Stomach (tissue), 9 donors: Measurements from ENCODE around the gene TAF13. TPM values are rescaled to one million over a fixed set of nuclear protein-coding genes. Genes with fewer than 3 reads are reported as not detected.

ENCODE experiments used
- DNase-seq, 2 donors: peaks; one replicate each; pipeline versions ENCODE4 v3.0.0 to v3.0.0-alpha.2; 2013 to 2019
- H3K27ac ChIP-seq, 5 donors: fragments of 200-600 bp in 4 of 5; sonication (generic) in 4 of 5; one replicate each; pipeline ENCODE4 v1.5.1; 2013 to 2019; ENCODE audit warnings: mild to moderate bottlenecking in 1 of 5, moderate library complexity in 1 of 5
- H3K27me3 ChIP-seq, 3 donors: fragments of 200-600 bp; sonication (generic); one replicate each; pipeline ENCODE4 v1.5.1; 2017 to 2019; ENCODE audit warnings: mixed run types in 1 of 3
- H3K36me3 ChIP-seq, 4 donors: fragments of 200-600 bp; sonication (generic); 1 replicate in 3 of 4; 2 replicates in 1 of 4; pipeline ENCODE4 v1.5.1; 2016 to 2019
- H3K4me1 ChIP-seq, 4 donors: fragments of 200-600 bp; sonication (generic); one replicate each; pipeline ENCODE4 v1.5.1; 2016 to 2019
- H3K4me3 ChIP-seq, 4 donors: fragments of 200-600 bp; sonication (generic) in 3 of 4; one replicate each; pipeline ENCODE4 v1.5.1; 2016 to 2019; ENCODE audit warnings: mild to moderate bottlenecking in 1 of 4
- H3K9me3 ChIP-seq, 4 donors: fragments of 200-600 bp; sonication (generic); one replicate each; pipeline ENCODE4 v1.5.1; 2016 to 2019
- CTCF ChIP-seq, 7 experiments: fragments of 450-650 bp in 4 of 7; fragments of 200-600 bp in 3 of 7; sonication (generic) in 3 of 7; IDR thresholded peaks; one replicate each; pipeline ENCODE4 v1.5.1; 2016 to 2019; ENCODE audit warnings: antibody characterized with exemption in 7 of 7, control low read depth in 2 of 7, mild to moderate bottlenecking in 1 of 7
- EP300 ChIP-seq: sonication (generic); formaldehyde crosslinking; IDR thresholded peaks from one replicate; pipeline ENCODE4 v1.6.1; 2017; ENCODE audit warnings: antibody characterized with exemption
- POLR2A ChIP-seq, 4 donors: fragments of 450-650 bp; IDR thresholded peaks; one replicate each; pipeline ENCODE4 v1.6.1; 2016; ENCODE audit warnings: antibody characterized with exemption in 4 of 4, control low read depth in 2 of 4, mild to moderate bottlenecking in 1 of 4, moderate library complexity in 1 of 4
- POLR2AphosphoS5 ChIP-seq, 3 donors: sonication (generic); formaldehyde crosslinking; IDR thresholded peaks; one replicate each; pipeline ENCODE4 v1.6.1; 2016; ENCODE audit warnings: antibody characterized with exemption in 3 of 3
- WGBS, 5 donors: extraction: QIAGEN DNeasy Blood & Tissue Kit in 3 of 5; methylation state at CpG; one replicate each; pipeline versions ENCODE4 v1.1.5 to v1.1.7; 2013 to 2018; 5-methylcytosine and 5-hydroxymethylcytosine counted together
- intact Hi-C: fragments of 100-400 bp; cut with DNase I; formaldehyde crosslinking; loops from one replicate; pipeline ENCODE4 v1.15.1; 2023; ENCODE audit warnings: low total_unique reads
- polyA plus RNA-seq, 3 donors: library from polyadenylated mRNA; stranded (reverse); fragments of 200-250 nt; gene quantifications; one replicate each; pipeline ENCODE4 v1.2.3, GENCODE V29; 2013
- total RNA-seq, 5 donors: library from RNA; depleted of rRNA; stranded (reverse); fragments of >200 nt; gene quantifications; one replicate each; pipeline versions ENCODE4 v1.1.0 to v1.2.3, GENCODE V29; 2014 to 2016
- donor health status: healthy with polysubstance abuse.
- donor health status: Bipolar disorder and iron deficiency.
- donor health status: healthy.

TAF13 gene
- total and polyA plus RNA-seq, 8 donors = 3.5 to 69.9 (median 36.0) TPM

DNA sequence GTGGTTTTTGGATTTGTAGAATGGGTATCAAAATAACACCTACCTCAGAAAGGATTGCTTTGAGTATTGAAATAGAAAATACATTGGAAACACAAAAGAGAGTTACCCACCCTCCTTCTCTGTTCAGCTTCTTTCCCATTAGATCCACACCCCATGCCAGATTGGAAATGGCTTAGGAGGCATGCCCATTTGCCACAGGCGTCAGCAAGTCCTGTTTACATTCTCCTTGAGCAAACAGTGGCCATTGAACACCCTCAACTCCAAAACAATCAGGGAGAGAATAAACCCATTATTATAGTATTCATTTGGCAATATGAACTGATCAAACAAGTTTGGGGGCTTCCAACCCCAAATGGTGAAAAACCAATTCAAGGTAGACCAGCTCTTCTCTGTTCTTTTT lies 40.5 kb upstream of the TAF13 start:
- WGBS, 5 donors = 25 to 41% (median 33%) methylated on average over 1 of the region's 1 CpG
- peak in 1 of 2 donors; percentile 65 for DNase-seq
- Histone ChIP-seq H3K4me1 (peaks cover 18 to 47% (median 33%) of the 10 kb centered on the region in 4 donors), H3K9me3 (no peaks in the 10 kb centered on the region), H3K4me3 (peak overlapping the region in 2 of 4 donors; percentile 51 to 72), H3K27ac (peak overlapping the region; percentile 69 to 81 (median 78)), H3K27me3 (peaks cover 6 to 36% (median 7%) of the 10 kb centered on the region in 3 donors), H3K36me3 (no peaks in the 10 kb centered on the region)
- TF ChIP-seq EP300 (no peak), CTCF (IDR thresholded peaks at IDR 0.05) (no peak), POLR2A (IDR thresholded peaks at IDR 0.05) (no peak), POLR2AphosphoS5 (IDR thresholded peaks at IDR 0.05) (no peak)
- intact Hi-C loops = loop anchor here (10.0 kb wide), 1 partner anchor 79 kb away; no protein-coding TSS in a partner anchor

DNA sequence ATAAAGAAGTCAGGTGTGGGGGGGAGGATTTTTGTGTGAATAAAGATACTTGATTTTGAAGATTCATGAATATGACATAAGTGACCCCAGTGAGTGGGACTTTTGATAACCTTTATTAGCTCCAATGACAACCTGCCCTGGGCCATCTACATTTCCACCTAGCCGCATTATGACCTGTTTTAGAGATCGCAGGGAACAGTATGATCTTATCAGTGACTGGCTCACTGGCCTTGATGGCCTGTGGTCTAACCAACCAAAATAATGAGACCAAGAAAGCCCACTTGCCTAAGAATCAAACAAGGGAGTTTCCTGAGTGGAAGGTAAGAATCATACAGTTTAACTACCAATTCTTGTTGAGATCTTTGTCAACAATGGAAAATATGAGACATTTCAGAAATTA lies 39.9 kb upstream of the TAF13 start:
- Histone ChIP-seq H3K27me3 (peaks cover 6 to 36% (median 7%) of the 10 kb centered on the region in 3 donors), H3K36me3 (no peaks in the 10 kb centered on the region), H3K27ac (peak overlapping the region; percentile 69 to 88 (median 78)), H3K4me3 (peak overlapping the region; percentile 49 to 72 (median 52)), H3K4me1 (peaks cover 18 to 47% (median 33%) of the 10 kb centered on the region in 4 donors), H3K9me3 (no peaks in the 10 kb centered on the region)
- peak in 1 of 2 donors; percentile 17 for DNase-seq
- intact Hi-C loops = loop anchor here (10.0 kb wide), 1 partner anchor 79 kb away; no protein-coding TSS in a partner anchor
- 23 to 69% (median 46%) methylated on average over 2 of the region's 2 CpGs for WGBS, 5 donors
- TF ChIP-seq EP300 (no peak), POLR2AphosphoS5 (IDR thresholded peaks at IDR 0.05) (no peak), CTCF (IDR thresholded peaks at IDR 0.05) (no peak), POLR2A (IDR thresholded peaks at IDR 0.05) (no peak)

- 4 to 8% (median 6%) methylated on average over 5 to 12 of the region's 12 CpGs for WGBS, 5 donors
- Histone ChIP-seq H3K9me3 (no peaks in the 10 kb centered on the region), H3K27ac (peak overlapping the region; percentile 69 to 86 (median 78)), H3K36me3 (no peaks in the 10 kb centered on the region), H3K4me3 (peak overlapping the region; percentile 49 to 72 (median 52)), H3K4me1 (peaks cover 18 to 47% (median 33%) of the 10 kb centered on the region in 4 donors), H3K27me3 (peaks cover 6 to 36% (median 7%) of the 10 kb centered on the region in 3 donors)
- TF ChIP-seq POLR2AphosphoS5 (IDR thresholded peaks at IDR 0.05) = no peak
- no peak for TF ChIP-seq EP300
- no peak for TF ChIP-seq CTCF (IDR thresholded peaks at IDR 0.05)
- TF ChIP-seq POLR2A (IDR thresholded peaks at IDR 0.05) = no peak
- peak in 1 of 2 donors; percentile 25 for DNase-seq
- intact Hi-C loops = loop anchor here (10.0 kb wide), 1 partner anchor 80 kb away; no protein-coding TSS in a partner anchor
Measured at GRCh38 chr1:109114342-109114674, 38.5 kb upstream of the TAF13 start.

DNA sequence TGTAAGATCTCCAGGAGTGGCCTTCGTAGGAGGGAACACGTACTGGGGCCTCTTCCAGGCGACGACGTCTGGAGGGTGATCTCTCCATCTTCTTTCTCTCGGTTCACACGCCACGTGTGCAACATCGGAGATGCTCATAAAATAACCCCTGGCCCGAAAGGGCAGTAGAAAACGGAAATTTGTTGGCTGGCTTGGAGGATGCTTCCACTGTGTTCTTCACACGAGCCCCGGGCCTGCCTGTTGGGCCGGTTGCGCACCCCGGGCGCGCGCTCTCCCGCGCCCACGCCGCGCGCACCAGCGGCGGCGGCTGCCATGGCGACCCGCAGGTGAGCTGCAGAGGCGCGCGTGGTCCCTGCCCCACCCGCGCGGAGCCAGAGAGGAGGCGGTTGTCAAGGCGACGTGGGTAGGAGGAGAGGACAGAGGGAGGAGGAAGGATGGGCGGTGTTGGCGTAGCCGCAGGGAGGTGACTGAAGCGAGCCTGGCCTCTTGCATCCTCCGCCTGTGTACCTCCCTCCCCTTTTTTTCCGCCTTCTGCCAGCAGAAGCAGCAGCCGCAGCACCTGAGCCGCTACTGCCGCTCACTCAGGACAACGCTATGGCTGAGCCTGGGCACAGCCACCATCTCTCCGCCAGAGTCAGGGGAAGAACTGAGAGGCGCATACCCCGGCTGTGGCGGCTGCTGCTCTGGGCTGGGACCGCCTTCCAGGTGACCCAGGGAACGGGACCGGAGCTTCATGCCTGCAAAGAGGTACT lies 38.0 kb upstream of the TAF13 start, which contains the start of gene ELAPOR1:
Gene ELAPOR1 (plus strand): TSS at position 526 of the 752 bp plus-strand sequence. CDS start 69 bp downstream, at position 595.
- intact Hi-C loops = loop anchor here (10.0 kb wide), 1 partner anchor 81 kb away; no protein-coding TSS in a partner anchor

More for the DNA sequence above, 38.0 kb upstream of the TAF13 start, which contains the start of gene ELAPOR1:
- peaks cover 18 to 47% (median 32%) of the 10 kb centered on the region in 4 donors for H3K4me1 ChIP-seq
- WGBS, 5 donors = 0 to 3% (median 2%) methylated on average over 49 to 56 of the region's 56 CpGs
- peak in 2 of 3 donors; percentile 52 to 60 for TF ChIP-seq POLR2AphosphoS5 (IDR thresholded peaks at IDR 0.05)
- no peak for TF ChIP-seq EP300
- peak within 1 kb of the TSS; percentile 69 to 86 (median 78) for H3K27ac ChIP-seq
- no peaks in the 10 kb centered on the region for H3K9me3 ChIP-seq
- peaks cover 6 to 36% (median 7%) of the 10 kb centered on the region in 3 donors for H3K27me3 ChIP-seq
- no peaks in the 10 kb centered on the region for H3K36me3 ChIP-seq
- DNase-seq = peak; percentile 78 to 89
- peak within 1 kb of the TSS; percentile 49 to 72 (median 52) for H3K4me3 ChIP-seq
